Panc1 (cell line): ENCODE results near the gene RER1. TPM values are rescaled to one million over a fixed set of nuclear protein-coding genes. Genes with fewer than 3 reads are reported as not detected.

Experiments used
- ATAC-seq: fragments of 200-7000 bp; cut with Tn5 transposase; 2 replicates; pipeline ENCODE4 v1.9.1; 2020; ENCODE audit warnings: mild to moderate bottlenecking, moderate library complexity
- BruUV-seq: library from RNA; stranded (reverse); fragments of 400-500 nt; replicated peaks from 2 replicates; lab custom pipeline; 2021; lab: Mats Ljungman, UMichigan
- CTCF ChIA-PET: fragments of 300-600 bp; sonication (Branson Sonifier 250); formaldehyde crosslinking; loops from one replicate; lab custom pipeline; 2022; ENCODE audit warnings: antibody characterized with exemption; lab: Charles Lee
- POLR2A ChIA-PET: fragments of 300-600 bp; sonication (Branson Sonifier 250); formaldehyde crosslinking; loops from one replicate; lab custom pipeline; 2022; ENCODE audit warnings: antibody characterized with exemption; lab: Charles Lee
- DNase-seq: peaks from one replicate; pipeline ENCODE4 v3.0.0-alpha.2; 2010; ENCODE audit warnings: low read depth, low spot score
- H3K27ac ChIP-seq: 2 replicates; pipeline ENCODE4 v1.5.1; 2011; ENCODE audit warnings: mild to moderate bottlenecking, low read length, inconsistent platforms
- H3K27me3 ChIP-seq: fragments of 200-500 bp; sonication (Bioruptor generic); 2 replicates; pipeline ENCODE4 v1.6.0; 2014; ENCODE audit warnings: low read length, inconsistent platforms; ENCODE audit not compliant: control insufficient read depth, insufficient read depth
- H3K36me3 ChIP-seq: fragments of 200-500 bp; sonication (Bioruptor generic); 2 replicates; pipeline ENCODE4 v1.5.1; 2014; ENCODE audit warnings: inconsistent platforms, mild to moderate bottlenecking, low read length, moderate library complexity; ENCODE audit not compliant: control insufficient read depth, insufficient read depth
- H3K4me1 ChIP-seq: 2 replicates; pipeline ENCODE4 v1.5.1; 2011; ENCODE audit warnings: inconsistent platforms, mild to moderate bottlenecking, low read length, moderate library complexity; ENCODE audit not compliant: control insufficient read depth, insufficient read depth
- H3K4me3 ChIP-seq, 2 experiments: 2 replicates each; pipeline ENCODE4 v1.5.1; 2011 to 2012; ENCODE audit warnings: low read depth in 2 of 2, low read length in 2 of 2, mild to moderate bottlenecking in 2 of 2, inconsistent platforms in 1 of 2, moderate library complexity in 1 of 2
- H3K9me3 ChIP-seq: fragments of 200-500 bp; sonication (Bioruptor generic); 2 replicates; pipeline ENCODE4 v1.5.1; 2014; ENCODE audit warnings: low read depth, mild to moderate bottlenecking, inconsistent platforms, low read length, moderate library complexity; ENCODE audit not compliant: control insufficient read depth, insufficient read depth
- POLR2AphosphoS5 ChIP-seq: IDR thresholded peaks from 2 replicates; pipeline ENCODE4 v1.6.1; 2012; ENCODE audit warnings: mild to moderate bottlenecking, low read depth, low read length, moderate library complexity
- SIN3A ChIP-seq: IDR thresholded peaks from 2 replicates; pipeline ENCODE4 v1.6.1; 2012; ENCODE audit warnings: low read depth, mild to moderate bottlenecking, low read length, moderate library complexity, borderline replicate concordance; ENCODE audit not compliant: insufficient read depth
- TCF7L2 ChIP-seq: IDR thresholded peaks from 2 replicates; pipeline ENCODE4 v1.6.1; 2011; ENCODE audit warnings: mild to moderate bottlenecking, low read depth, low read length, inconsistent platforms
- in situ Hi-C: cut with HindIII; loops from 2 replicates; pipeline ENCODE4 v1.10.0; 2016; ENCODE audit warnings: low sequenced_read_pairs, low pct_unique_long_range_greater_than_20kb
- intact Hi-C: fragments of 100-400 bp; cut with micrococcal nuclease; formaldehyde crosslinking; loops from one replicate; pipeline ENCODE4 v1.10.0; 2022; ENCODE audit not compliant: unreplicated experiment
- total RNA-seq: library from RNA; stranded (reverse); gene quantifications from one replicate; pipeline ENCODE4 v1.2.1, GENCODE V29; 2021; ENCODE audit not compliant: unreplicated experiment
- TF ChIP-seq, protein P1 (sequence below), 2 experiments: IDR thresholded peaks; 2 replicates each; pipeline ENCODE4 v1.6.1; 2011 to 2012; ENCODE audit warnings: low read depth in 2 of 2, control low read depth in 1 of 2, low read length in 1 of 2, mild to moderate bottlenecking in 1 of 2, moderate library complexity in 1 of 2; ENCODE audit not compliant: insufficient read depth in 1 of 2
- TF ChIP-seq, protein P2 (sequence below): fragments of 450-650 bp; IDR thresholded peaks from 2 replicates; pipeline ENCODE4 v1.5.1; 2017; ENCODE audit warnings: mild to moderate bottlenecking

RER1 gene
- total RNA-seq, 1 experiment from 2014 or later, result 235 TPM

DNA sequence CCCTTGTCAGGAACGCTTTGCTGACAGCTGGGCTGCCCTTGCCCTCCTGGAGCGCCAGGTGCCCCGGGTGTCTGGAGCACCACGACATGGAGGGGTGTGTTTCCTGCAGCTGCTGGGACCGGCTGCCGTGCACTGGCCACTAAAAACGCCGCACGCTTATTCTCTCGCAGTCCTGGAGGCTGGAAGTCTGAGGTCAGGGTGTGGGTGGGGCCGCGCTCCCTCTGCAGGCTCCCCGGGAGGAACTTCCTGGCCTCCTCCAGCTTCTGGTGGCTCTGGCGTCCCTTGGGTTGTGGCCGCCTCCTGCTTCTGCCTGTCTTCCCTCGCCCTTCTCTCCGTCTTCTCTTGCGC lies 56.4 kb downstream of the RER1 start:
- peak overlapping the region; percentile 96 for H3K27ac ChIP-seq
- peak; percentile 23 for ATAC-seq
- ChIA-PET POLR2A (no interaction called here), CTCF (no interaction called here)
- intact Hi-C loops, result no loop called here
- peak overlapping the region in 1 of 2 experiments; percentile 39; a peak in 2 of 4 replicates for H3K4me3 ChIP-seq
- in situ Hi-C loops, result no loop called here
- no peak for DNase-seq
- no TSS peak for BruUV-seq
- H3K9me3 ChIP-seq, result no peaks in the 10 kb centered on the region
- H3K4me1 ChIP-seq, result peaks cover 78% of the 10 kb centered on the region
- no peaks in the 10 kb centered on the region for H3K27me3 ChIP-seq
- no peak for TF ChIP-seq SIN3A
- TF ChIP-seq, protein P1, sequence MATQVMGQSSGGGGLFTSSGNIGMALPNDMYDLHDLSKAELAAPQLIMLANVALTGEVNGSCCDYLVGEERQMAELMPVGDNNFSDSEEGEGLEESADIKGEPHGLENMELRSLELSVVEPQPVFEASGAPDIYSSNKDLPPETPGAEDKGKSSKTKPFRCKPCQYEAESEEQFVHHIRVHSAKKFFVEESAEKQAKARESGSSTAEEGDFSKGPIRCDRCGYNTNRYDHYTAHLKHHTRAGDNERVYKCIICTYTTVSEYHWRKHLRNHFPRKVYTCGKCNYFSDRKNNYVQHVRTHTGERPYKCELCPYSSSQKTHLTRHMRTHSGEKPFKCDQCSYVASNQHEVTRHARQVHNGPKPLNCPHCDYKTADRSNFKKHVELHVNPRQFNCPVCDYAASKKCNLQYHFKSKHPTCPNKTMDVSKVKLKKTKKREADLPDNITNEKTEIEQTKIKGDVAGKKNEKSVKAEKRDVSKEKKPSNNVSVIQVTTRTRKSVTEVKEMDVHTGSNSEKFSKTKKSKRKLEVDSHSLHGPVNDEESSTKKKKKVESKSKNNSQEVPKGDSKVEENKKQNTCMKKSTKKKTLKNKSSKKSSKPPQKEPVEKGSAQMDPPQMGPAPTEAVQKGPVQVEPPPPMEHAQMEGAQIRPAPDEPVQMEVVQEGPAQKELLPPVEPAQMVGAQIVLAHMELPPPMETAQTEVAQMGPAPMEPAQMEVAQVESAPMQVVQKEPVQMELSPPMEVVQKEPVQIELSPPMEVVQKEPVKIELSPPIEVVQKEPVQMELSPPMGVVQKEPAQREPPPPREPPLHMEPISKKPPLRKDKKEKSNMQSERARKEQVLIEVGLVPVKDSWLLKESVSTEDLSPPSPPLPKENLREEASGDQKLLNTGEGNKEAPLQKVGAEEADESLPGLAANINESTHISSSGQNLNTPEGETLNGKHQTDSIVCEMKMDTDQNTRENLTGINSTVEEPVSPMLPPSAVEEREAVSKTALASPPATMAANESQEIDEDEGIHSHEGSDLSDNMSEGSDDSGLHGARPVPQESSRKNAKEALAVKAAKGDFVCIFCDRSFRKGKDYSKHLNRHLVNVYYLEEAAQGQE (IDR thresholded peaks at IDR 0.05; ENCODE audit: insufficient read depth in 1 of 2, low read depth in 2 of 2, low read length in 1 of 2), result no peak
- TF ChIP-seq, protein P2, sequence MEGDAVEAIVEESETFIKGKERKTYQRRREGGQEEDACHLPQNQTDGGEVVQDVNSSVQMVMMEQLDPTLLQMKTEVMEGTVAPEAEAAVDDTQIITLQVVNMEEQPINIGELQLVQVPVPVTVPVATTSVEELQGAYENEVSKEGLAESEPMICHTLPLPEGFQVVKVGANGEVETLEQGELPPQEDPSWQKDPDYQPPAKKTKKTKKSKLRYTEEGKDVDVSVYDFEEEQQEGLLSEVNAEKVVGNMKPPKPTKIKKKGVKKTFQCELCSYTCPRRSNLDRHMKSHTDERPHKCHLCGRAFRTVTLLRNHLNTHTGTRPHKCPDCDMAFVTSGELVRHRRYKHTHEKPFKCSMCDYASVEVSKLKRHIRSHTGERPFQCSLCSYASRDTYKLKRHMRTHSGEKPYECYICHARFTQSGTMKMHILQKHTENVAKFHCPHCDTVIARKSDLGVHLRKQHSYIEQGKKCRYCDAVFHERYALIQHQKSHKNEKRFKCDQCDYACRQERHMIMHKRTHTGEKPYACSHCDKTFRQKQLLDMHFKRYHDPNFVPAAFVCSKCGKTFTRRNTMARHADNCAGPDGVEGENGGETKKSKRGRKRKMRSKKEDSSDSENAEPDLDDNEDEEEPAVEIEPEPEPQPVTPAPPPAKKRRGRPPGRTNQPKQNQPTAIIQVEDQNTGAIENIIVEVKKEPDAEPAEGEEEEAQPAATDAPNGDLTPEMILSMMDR, result no peak
- no peak for TF ChIP-seq TCF7L2
- TF ChIP-seq POLR2AphosphoS5, result no peak; the same call in 1 of the 2 replicates
- no peaks in the 10 kb centered on the region for H3K36me3 ChIP-seq

DNA sequence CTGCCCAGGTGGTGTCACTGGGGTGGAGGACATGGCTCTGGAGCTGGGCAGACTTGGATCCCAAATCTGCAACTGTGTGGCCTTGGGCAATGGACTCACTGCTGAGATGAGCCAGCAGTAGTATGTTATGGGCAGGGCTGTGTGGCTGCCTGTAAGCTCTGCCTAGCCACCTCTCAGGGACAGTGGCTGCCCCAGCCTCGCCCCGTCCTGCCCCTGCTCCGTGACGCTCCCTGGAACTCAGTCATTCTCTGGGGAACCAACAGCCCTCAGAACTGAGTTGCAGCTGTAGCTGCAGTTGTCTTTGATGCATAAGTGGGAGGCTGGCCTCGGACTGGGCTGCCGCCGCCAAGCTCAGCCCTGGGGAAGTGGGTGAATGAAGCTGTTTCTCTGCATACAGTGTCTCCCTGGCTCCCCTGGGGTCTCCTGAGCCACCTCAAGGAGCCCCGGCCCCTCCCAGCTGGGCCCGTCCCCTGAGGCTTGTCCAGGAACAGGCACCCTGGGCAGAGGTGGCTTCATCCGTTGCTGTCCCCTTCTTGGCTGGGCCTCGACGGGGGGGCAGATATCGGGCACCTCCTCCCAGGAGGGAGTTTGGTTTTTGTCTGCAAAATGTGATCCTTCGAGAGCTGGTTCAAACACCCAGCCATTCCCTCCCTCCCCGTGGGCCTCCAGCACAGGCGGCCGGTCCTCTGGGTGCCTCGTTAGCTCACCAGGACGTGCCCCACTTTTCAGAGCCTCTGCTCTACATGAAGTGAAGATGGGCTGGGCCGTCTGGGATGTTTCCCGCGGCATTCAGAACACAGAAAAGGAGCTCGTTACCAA lies 58.2 kb downstream of the RER1 start:
- Histone ChIP-seq H3K27ac (peak overlapping the region; percentile 96), H3K4me3 (no peak overlapping the region), H3K4me1 (peaks cover 89% of the 10 kb centered on the region), H3K9me3 (no peaks in the 10 kb centered on the region), H3K27me3 (no peaks in the 10 kb centered on the region), H3K36me3 (no peaks in the 10 kb centered on the region)
- no TSS peak for BruUV-seq
- ChIA-PET CTCF (interaction anchor here (0.6 to 1.1 kb wide), 3 partner anchors 10 to 122 kb away, joined by 3 to 4 read pairs (median 4); no protein-coding TSS in a partner anchor), POLR2A (interaction anchor here (0.8 kb wide), 1 partner anchor 41 kb away, joined by 6 read pairs; no protein-coding TSS in a partner anchor)
- in situ Hi-C loops (no loop called here), intact Hi-C loops (no loop called here)
- DNase-seq, result no peak
- TF ChIP-seq, protein P2, result no peak
- TF ChIP-seq, protein P1 (IDR thresholded peaks at IDR 0.05; ENCODE audit: insufficient read depth in 1 of 2, low read depth in 2 of 2, low read length in 1 of 2), result no peak
- TF ChIP-seq TCF7L2, result peak; percentile 57; the same call in 1 of the 2 replicates
- peak; percentile 46; the same call in 1 of the 2 replicates for TF ChIP-seq POLR2AphosphoS5
- TF ChIP-seq SIN3A, result no peak
- peak; percentile 3 for ATAC-seq
